Astrocyte (in vitro differentiated cells and primary cell): ENCODE results near the gene VDAC2.

Source experiments
- EZH2 ChIP-seq: IDR thresholded peaks from 2 replicates; pipeline ENCODE4 v1.6.1; 2012; ENCODE audit warnings: mild to moderate bottlenecking, low read length, inconsistent platforms; ENCODE audit not compliant: insufficient read depth
- TF ChIP-seq, protein P1 (sequence below): IDR thresholded peaks from 2 replicates; pipeline ENCODE4 v1.5.1; 2011; ENCODE audit warnings: low read depth, mild to moderate bottlenecking, inconsistent platforms, low read length, moderate library complexity; ENCODE audit not compliant: insufficient read depth

DNA sequence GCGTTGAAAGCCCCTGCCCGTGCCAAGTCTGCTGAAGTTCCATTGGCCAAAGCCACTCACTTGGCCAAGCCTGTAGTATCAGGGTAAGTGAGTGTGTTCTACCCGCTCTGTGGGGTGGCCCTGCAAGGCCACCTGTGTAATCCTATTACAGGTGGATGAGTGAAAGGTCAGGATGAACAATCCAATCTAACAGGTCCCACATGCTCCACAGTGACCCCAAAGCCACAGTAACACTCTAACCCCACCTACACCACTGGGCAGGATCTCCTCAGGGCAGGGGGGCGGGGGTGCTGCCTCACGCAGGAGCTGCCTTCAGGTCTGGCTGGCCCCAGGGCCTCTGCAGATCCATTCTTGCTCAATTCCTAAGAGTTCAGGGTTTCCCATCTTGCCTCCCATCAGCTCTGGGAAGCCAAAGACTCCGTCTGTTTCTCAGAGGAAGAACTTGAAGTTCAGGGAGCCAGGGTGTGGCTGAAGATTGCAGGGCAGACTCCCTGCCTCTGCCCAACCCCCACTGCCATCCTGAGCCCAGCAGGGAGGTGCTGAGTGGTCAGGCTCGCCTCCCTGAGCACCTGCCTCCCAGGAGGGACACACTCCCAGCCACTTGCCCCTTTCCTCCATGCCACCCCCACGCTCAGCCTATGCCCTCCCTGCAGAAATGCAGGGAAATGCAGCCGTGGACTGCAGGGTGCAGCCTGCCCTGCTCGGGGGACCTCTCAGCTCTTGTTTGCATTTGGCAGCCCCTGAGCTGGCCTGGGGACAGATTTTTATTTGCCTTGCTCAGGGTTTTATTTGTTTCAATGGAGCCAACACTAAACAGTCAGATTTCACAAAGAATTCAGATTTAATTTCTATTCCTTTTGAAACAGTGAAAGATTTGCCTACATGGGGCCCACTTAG, 35.0 kb downstream of the VDAC2 start:
- TF ChIP-seq, protein P1, sequence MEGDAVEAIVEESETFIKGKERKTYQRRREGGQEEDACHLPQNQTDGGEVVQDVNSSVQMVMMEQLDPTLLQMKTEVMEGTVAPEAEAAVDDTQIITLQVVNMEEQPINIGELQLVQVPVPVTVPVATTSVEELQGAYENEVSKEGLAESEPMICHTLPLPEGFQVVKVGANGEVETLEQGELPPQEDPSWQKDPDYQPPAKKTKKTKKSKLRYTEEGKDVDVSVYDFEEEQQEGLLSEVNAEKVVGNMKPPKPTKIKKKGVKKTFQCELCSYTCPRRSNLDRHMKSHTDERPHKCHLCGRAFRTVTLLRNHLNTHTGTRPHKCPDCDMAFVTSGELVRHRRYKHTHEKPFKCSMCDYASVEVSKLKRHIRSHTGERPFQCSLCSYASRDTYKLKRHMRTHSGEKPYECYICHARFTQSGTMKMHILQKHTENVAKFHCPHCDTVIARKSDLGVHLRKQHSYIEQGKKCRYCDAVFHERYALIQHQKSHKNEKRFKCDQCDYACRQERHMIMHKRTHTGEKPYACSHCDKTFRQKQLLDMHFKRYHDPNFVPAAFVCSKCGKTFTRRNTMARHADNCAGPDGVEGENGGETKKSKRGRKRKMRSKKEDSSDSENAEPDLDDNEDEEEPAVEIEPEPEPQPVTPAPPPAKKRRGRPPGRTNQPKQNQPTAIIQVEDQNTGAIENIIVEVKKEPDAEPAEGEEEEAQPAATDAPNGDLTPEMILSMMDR, result no peak
- TF ChIP-seq EZH2, result no peak
